Left hindlimb (tissue), 1 donor: ENCODE measurements around the gene CELF6.
"Not testable (repeated sequence)": the region's sequence is repeated elsewhere in the genome, so short reads cannot be mapped to it uniquely, and the experiment has no call there.

Source experiments
- DNase-seq: peaks from one replicate; pipeline ENCODE4 v3.0.0-alpha.2; 2018

CELF6 gene

DNA sequence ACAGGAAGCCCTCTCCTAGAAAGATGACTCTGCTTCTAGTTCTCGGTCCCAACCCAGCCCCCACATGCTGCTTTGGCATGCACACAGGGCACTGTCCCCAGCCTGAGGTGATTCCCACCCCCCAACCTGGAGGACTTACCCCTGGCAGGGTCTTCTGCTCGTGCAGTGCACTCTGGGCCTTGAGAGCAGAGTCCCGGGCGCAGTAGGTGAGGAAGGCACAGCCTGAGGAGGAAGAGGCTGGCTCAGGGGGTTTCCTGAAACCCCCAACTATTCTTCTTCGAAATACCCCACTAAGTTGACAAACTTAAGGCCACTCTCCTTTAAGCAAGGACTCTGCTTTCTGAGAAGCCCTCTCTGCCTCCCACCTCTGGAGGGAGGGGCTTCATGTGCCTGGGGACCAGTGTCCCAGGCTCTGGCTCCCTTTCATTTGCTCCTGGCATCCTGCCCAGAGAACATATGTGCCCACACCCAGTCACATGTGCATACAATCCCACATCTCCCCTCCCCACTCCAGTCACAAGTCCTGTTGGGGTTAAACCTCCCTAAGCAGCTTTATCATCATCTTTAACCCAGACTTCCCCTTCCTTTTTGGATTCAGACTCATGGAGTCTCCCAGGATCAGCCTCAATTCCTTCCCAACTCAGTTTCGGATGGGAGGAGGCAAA lies 4.1 kb downstream of the CELF6 start:
- peak; percentile 45 for DNase-seq

DNA sequence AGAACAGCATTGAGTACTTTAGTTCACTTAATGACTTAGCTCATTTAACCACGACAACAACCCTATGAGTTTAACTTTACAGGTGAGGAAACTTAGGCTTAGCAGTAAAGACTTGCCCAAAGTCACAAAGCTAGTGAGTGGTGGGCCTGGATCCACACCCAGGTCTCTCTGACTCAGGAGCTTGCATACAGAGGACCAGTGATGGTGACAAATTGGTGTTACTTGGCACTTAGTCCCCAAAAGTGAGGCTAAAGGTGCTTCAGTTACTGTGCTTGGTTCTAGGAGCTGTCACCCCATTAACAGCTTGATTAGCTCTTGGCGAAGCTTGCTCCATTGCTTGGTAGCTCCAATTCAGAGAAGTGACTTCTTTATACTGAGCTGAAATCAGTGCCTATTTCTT lies 6.1 kb downstream of the CELF6 start:
- no peak for DNase-seq

DNA sequence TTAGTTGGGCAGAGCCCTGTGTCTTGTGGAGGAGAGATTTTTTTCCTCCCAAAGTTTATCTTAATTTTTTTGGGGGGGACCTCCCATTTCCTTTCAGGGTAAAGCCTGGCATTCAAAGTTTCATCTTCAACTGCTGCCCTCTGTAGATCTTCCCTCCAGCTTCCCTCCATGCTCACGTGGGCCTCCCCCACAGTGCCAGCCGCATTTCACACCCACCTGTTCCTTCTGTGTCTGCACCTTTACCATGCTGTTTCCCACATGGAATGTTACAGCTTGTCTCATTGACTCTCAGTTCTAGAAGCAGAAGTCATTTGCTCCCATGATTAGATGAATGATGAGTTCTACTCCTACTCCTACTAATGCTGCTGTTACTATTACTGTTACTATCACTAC lies 6.5 kb downstream of the CELF6 start:
- DNase-seq, result no peak

DNA sequence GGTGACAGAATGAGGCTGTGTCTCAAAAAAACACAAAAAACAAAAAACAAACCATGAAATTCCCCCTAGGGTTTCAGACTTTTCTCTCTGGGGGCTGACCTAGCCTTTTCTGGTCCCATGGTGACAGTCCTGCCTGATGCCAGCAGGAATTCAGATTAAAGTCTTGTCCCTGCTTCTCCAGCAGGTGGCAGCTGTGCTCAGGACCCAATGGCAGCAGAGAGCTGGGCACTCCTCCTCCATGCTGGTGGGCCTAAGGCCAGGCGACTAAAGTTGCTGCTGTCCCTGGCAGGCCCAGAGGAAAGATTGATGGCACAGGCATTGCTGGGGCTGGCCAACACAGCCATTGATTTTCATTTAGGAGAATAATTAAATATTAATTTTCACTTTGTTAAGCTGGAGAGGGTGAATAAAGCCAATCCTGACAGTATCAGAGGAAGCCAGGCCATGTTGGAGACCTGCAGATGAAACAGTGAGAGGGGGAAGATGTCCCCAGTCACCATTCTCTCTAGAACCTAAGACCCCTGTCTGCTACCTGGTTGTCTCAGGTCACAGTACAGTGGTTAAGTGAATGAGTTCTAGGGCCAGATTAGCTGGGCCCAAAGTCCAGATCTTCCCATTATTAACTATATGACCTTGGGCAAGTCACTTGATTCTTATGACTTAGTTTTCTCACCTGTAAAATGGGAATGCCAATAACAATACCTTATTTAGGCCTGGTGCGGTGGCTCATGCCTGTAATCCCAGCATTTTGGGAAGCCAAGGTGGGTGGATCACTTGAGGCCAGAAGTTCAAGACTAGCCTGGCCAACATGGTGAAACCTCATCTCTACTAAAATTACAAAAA lies 7.1 kb downstream of the CELF6 start:
- no peak for DNase-seq

DNA sequence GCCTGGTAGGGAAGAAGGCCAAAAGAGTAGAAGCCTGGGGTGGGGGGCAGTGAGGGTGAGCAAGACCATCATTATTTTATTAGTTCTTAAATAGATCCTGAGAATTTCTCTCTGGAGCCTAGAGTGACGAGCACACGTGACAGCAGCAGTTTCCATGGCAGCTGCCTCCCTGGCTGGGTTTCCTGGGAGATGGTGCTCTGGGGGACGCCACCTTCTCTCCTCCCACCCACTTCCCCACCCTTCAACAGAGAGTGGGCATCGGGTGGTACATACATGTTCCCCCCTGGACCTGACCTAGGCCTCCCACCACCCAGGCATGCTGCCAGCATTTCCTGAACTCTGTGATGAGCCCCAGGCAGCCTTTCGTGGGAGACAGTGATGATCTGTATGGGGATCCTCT lies 12.9 kb downstream of the CELF6 start:
- no peak for DNase-seq

DNA sequence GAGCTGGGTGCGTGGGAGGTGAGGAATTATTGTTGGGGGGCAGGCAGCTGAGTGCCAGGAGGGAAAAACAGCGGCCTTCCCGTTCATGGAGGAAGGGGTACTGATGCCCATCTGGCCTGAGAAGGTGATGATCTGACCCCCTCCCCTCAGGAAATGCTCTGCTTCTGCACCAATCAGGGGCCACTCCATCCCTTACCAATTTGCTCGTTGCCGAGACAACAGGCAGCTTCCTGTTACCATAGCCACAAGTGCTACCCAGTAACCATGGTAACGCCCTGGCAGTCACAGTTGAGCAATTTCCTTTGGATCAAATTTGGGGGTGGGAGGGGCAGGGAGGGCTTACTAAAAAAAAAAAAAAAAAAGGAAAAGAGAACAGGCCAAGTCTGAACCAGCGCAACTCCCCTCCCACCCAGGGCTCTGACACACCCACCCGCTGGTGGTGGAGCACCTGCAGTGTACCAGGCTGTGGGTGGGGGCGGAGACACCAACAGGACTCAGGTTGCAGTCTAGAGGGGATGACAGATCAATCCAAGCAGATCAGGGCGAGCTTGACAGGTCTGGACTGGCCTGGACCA lies 13.7 kb downstream of the CELF6 start:
- no peak for DNase-seq

DNA sequence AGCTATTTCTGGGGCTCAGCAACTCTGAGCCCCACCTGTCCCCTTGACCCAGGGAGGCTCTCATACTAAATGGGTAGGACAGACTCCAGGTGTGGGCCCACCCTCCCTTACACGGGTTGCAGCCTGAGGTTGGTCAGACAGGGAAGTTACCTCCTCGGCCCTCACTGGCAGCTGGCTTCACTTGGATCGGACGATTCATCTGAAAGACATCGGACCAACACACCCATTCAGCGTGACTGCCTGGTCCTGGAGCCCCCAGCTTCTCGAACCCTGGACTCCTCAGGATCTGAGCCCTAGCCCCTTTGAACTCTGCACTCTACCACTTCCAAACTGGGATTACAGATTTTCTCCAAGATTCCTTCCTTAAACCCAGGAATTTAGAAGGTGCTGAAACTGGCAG lies 15.4 kb downstream of the CELF6 start:
- no peak for DNase-seq

DNA sequence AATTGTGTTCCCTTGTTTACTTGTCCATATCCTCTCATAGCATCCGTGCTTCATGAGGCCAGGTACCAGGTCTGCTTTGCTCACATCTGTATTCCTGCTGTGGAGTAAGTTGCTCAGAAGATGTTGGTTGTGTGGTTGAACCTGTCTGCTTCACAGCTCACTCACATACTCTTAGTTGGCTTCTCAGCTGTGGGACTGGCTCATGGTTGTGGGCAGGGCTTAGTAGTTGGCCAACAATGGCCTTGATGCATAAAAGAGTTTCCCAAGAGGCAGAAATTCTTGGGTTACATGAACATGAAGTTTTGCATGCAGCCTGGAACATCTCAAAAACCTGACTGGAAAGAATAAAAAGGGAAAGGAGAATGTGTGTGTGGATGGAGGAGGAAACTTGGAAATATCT lies 17.0 kb downstream of the CELF6 start:
- DNase-seq, result no peak

DNA sequence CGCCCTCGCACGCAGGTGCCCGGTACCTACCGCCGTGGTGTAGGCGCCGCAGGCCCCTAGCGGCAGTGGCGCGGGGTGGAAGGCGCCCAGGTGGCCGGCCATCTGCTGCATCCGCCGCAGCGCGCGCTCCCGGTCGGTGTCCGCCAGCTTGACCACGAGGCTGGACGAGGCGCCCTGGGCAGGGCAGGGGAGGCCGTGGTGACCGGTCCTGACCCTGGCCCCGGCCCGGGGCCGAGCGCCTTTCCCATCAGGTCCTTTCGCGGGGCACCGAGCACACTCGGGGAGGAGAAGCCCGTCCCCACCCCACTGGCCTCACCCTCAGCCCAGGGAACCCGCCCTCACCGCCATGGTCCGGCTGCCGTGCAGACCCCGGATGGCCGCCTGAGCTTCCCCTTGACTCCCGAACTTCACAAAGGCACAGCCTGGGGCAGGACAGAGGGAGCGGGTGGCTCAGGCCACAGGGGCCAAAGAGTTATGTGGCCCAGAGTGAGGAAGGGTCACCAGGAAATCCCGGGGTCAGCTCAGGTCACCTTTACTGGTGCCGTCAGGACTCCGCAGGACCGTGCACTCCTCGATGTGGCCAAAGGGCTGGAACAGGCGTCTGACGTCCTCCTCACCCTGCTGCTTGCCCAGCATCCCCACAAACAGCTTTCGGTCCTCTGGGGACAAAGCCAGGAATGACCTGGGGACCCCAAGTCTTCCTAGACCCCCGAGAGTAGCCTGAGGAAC lies 30.2 kb downstream of the CELF6 start:
- DNase-seq, result no peak

DNA sequence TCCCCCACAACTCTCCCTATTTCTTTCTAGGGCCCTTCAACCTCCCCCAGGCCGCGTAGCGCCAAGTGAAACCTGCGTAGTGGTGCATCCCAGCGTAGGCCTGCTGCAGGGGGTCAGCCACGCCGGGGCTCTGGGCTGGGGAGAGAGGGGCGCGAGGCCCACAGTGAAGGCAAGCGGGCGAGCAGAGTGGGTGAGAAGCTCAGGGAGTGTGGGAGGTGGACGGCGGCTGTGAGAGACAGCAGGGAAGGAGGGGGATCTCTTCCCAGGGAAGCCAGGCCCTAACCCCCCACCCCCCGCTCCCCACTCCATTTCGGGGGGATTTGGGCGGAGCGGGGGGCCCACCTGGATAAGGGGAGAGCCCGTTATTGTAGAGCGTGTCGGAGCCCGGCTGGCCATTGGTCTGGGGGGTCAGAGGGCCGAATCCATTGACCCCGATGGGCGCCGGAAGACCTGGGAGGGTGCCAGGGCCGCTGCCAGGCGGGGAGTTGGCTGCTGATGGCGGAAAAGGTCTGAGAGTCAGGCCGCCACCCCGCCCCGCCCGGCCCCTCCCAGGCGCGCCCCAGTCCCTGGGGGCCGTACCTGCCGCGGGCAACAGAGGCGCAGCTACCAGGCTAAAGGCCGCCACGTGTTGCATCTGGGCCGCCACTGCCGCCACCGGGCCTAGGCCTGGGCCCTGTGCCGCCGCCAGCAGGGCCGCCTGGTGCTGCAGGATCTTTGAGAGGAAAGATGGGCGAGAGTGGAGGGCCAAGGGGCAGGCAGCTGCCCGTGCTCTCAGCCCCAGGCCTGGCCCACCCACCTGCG lies 31.0 kb downstream of the CELF6 start:
- DNase-seq, result no peak

DNA sequence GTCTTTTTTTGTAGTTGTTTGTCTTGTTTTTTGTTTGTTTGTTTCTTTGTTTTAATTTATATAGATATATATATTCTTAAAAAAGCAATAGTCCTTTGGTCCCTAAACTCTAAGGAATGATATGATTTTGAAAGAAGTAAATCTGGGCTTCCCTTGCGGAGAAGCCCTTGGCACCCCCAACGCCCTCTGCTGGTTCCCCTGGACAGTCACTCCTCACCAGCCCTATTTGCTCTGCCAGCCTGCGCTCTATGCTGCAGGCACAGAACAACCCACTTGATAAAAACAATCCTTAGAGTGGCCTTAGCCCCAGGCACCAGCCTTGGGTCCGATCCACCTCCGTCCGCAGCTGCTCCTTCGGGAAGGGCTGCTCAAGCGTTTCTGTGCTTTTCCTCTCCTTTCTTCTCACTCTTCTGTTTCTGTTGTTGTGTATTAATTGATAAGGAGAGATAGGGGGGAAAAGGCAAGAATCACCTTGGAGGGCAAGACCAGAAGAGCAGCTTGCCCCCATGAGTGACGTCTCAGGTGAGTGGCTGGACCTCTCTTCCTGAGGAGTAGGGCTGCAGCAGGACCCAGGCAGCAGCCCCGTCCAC lies 33.9 kb downstream of the CELF6 start:
- no peak for DNase-seq

DNA sequence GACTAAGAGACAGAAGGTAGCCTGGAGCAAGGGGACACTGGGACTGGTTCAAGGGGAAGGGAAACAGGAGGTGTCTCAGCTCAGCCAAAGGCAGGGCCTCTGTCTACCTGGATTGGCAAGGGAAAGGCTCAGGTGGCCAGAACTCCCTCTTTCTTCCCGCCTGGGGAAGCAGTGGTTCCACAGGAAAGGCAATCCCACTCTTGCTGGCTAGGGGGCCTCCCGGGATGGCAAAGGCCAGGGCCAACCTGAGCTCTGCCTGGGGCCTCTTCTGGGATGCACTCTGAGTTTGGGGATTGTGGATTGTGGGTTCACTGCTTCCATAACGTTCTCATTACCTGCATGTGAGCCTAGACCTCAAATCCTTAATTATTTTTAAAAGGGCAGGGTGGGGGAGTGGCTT lies 34.6 kb downstream of the CELF6 start:
- no peak for DNase-seq

DNA sequence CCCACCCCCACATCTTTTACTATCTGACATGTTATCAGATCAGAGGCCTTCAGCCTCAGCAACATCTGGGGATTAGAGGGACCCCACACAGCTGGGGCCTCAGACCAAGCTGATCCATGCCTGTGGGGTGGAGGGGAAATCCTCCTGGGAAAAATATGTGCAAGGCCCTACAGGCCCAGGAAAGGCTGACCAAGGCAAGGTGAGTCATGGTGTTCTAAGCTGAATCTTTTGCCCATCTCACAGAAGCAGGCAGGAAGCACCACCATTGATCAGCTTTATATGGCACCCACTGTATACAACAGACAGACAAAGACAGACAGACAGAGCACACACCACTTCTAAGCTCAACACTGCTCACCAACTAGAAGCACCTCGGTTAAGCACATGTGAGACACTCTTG lies 35.2 kb downstream of the CELF6 start:
- DNase-seq, result no peak

DNA sequence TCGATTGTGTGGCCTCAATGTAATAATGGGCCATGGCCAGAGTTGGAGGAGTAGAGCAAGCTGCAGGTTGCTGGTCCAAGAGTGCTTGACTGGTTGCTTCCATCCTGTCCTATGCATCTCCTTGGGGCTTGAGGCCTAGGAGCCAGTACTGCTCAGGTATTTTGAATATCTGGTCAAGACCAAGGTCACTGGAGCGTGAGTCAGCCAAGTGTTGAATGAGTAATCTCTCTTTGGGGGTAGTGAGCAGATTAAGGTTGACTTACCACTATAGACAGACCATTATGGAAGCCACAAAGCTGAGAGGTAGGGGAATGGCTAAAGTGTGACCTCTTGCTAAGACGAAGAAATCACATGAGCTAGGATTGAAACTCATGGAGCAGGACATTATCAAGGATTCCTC lies 38.2 kb downstream of the CELF6 start:
- no peak for DNase-seq

DNA sequence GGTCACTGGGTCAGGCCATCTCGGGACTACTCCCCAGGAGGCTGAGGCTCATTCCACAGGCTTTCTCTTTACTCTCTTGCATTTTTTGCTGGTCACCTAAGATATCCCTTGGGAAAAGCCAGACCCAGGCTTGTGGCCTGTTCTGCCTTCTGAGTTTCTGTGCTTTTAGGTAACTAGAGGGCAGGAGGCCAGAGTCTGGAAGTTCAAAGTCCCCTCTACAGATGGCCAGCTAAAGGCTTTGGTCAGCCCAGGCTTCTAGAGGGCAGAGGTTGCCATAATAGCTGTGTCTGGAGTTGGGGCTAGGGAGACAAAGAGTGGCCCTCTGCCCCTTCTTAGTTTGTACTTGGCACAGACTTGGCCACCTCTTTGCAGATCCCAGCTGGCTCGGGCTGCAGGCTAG lies 39.2 kb downstream of the CELF6 start:
- no peak for DNase-seq

DNA sequence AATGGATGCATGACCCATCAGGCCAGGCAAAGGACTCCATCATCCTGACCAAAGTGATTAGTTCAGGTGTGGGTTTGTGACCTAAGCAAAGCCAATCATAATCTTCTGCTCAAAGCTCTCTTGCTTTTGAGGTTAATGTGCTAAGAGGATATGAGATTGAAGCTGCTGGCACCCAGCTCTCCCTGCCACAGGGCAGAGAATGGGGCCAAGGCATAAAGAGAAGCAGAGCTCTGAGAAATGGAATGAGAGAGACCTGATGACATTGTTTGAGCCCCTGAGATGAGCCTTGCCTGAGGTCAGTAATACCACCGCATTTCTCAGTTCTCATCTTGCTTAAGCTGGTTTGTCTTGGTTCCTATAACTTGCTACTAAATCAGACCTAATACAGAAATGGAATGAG lies 41.2 kb downstream of the CELF6 start:
- DNase-seq, result no peak

DNA sequence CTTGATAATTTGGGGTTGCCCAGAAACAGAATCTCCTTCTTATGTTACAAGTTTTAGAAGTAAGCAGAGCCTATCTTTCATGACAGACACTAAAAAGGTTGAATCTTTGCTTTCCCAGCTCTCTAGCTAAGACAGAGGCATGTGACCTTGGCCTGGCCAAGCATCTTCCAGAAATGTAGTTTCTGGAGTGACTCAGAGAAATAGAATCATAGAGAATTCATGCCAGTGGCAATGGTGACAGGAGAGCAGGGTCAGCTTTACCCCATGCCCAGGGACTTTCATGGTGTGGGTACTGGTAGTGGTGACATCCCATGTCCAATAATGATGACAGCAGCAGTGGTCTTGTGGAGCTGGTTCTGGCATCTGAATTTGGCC lies 43.6 kb downstream of the CELF6 start:
- DNase-seq, result no peak

DNA sequence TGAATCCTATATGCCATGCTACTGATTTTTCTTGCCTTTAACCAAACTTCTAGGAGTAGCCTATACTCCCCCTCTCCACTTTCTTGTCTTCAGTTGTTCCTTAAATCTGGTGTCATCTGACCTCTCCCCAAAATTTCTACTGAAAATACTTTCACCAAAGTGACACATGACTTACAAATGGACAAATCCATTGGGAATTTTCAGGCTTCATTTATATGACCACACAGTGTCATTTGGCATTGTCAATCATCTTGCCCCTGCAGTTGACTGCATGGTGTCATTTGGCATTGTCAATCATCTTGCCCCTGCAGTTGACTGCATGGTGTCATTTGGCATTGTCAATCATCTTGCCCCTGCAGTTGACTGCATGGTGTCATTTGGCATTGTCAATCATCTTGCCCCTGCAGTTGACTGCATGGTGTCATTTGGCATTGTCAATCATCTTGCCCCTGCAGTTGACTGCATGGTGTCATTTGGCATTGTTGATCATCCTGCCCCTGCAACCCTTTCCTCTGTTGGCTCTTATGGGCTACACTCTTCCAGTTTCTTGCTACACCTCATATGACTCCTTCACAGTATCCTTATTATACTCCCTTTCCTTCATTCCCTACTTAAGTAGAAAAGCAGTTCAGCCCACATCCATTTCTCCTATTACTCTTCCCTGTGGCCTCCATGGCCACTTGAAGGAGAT lies 44.2 kb downstream of the CELF6 start:
- not testable (repeated sequence) for DNase-seq

DNA sequence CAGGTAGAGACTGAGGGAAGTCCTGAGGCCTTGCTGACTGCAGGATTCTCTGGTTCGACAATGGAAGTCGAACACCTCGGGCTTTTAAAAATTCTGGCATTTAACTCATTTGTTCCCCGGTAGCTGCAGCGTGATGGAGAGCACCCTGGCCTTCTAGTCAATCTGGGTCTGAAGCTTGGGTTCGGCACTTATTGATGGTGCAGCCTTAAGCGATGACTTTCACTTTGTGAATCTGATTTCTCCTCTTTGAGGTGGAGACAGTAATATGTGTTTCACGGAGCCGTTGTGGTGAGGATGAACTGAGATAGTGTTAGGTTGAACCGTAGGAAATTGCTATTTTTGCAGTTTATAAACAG lies 47.0 kb downstream of the CELF6 start:
- no peak for DNase-seq

DNA sequence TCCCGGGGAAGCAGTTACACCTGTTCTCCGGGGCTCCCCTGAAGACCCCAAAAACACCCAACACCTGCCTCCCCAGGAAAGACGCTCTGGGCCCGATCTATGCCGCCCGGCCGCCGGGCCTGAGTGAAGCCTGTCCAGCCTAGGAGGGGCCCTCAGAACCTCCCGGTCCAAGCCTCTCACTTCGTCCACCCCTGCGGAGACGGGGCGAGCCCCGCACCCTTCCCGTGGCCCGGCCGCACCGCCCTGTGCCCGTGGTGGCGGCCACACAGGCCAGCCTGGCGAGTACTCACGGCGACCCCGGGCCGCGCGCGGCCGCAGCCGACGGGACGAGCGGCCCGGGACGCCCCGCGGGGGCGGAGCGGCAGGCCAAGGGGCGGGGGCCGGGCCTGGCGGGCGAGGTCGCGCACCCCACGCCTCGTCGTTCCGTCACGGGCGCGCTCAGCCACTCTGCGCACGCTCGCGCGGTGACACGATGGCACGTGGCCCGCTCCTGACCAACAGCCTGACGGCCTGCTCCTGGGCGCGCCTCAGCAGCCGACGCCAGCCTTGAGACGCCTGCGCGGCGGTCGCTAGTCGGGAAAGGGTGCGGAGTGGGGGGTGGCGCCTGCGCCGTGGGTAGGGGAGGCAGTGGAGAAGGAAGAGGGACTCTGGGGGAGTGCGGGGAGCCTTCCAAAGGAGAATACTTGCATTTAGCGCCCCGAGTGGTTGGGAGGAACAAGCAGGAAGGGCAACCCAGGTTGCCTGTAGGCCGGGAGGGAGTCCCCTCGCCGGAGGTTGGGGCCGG lies 47.6 kb downstream of the CELF6 start, which contains the start of gene PARP6:
PARP6 (minus strand) TSS at position 342 of the 784 bp plus-strand sequence. CDS start 5,077 bp downstream, outside the sequence.
- DNase-seq, result peak; percentile 100

DNA sequence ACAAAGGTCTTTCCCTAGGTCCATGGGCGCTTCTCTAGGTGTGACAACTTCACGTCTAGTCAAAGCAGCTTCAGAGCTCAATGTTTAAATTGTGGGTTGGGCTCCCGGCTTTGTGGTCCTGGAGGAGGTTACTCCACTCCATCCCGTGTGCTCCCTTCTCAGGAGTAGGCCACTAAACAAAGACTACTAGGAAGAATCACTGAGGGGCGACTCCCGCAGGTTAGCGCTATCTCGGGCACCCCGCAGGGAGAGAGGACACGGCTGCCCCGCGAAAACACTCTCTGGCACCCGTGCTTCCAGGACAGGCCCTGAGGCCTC lies 48.1 kb downstream of the CELF6 start:
- no peak for DNase-seq
